ENCODE measurements around the gene NKX6-2.

Gene NKX6-2

DNA sequence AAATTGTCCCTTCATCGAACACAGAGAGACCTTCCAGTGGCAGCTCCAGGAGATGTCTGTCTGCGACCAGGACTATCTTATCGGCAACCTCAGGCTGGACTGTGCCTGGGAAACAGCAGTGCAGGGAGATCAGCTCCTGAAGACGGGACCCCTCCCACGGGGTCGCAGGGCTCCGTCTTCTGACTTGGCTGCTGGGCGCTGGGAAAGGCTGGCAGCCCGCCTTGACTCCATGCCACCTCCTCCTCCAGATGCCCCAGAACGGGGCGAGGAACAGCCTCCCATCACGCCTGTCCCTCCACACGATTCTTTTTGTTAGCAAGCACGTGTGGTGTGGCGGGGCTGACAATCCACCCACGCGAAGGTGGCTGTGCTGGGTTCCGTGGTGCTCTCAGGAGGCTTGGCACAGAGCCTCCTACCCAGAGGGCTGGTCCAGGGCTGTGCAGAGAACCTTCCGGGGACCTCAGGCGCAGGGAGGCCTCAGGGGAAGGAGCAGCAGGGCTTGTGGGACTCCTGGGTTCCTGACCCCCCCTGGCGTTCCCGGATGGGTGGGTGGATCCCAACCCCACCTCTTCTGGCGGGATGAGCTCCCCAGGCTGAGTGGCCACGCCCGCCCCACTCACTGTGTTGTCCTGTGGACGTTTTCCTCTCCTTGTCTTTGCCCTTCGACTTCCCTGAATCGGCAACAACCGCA is 47.6 kb upstream of the NKX6-2 start:
- no peak overlapping the region for H2AFZ ChIP-seq (ENCODE audit: low read depth, low read length)
- no peak overlapping the region for H3K4me3 ChIP-seq (ENCODE audit: insufficient read depth in 1 of 2, low read depth in 1 of 2, low read length in 2 of 2)
- no peaks in the 10 kb centered on the region for H3K79me1 ChIP-seq (replicated peaks; ENCODE audit: low read length, poor library complexity, severe bottlenecking)
- H3K27ac ChIP-seq (ENCODE audit: low read length, poor library complexity, severe bottlenecking), result no peak overlapping the region
- no peak overlapping the region for H3K4me2 ChIP-seq (ENCODE audit: low read length, poor library complexity, severe bottlenecking)
- peaks cover 10% of the 10 kb centered on the region for H3K4me1 ChIP-seq (ENCODE audit: control insufficient read depth, insufficient read depth, low read depth, low read length)
- no peak overlapping the region for H4K8ac ChIP-seq (ENCODE audit: low read length)
- H3K14ac ChIP-seq (ENCODE audit: low read length in 2 of 2), result no peak overlapping the region
- H3K4ac ChIP-seq (ENCODE audit: low read depth in 1 of 2, low read length in 2 of 2), result no peak overlapping the region
- no peak overlapping the region for H2BK5ac ChIP-seq (ENCODE audit: low read depth, low read length, poor library complexity, severe bottlenecking)
- H4K91ac ChIP-seq (ENCODE audit: low read length), result no peak overlapping the region
- H3K9ac ChIP-seq (ENCODE audit: low read length), result no peak overlapping the region
- no peak overlapping the region for H3K23ac ChIP-seq (ENCODE audit: low read length in 2 of 2)
- H3K36me3 ChIP-seq (ENCODE audit: control insufficient read depth in 1 of 2, insufficient read depth in 2 of 2, low read depth in 1 of 2, low read length in 2 of 2), result no peaks in the 10 kb centered on the region
- H3K9me3 ChIP-seq (ENCODE audit: control insufficient read depth, low read length), result no peaks in the 10 kb centered on the region
- no peak overlapping the region for H2BK120ac ChIP-seq (ENCODE audit: low read depth, low read length)
- H3K18ac ChIP-seq (ENCODE audit: low read depth in 1 of 2, low read length in 2 of 2), result no peak overlapping the region
- peaks cover 22 to 74% of the 10 kb centered on the region in 2 experiments for H3K27me3 ChIP-seq (ENCODE audit: control insufficient read depth in 1 of 2, insufficient read depth in 1 of 2, low read length in 2 of 2)
- H2BK15ac ChIP-seq (ENCODE audit: low read depth, poor library complexity, severe bottlenecking), result no peak overlapping the region
- DNase-seq, result no peak
- 86% methylated on average over 29 of the region's 29 CpGs for WGBS
- no peak overlapping the region for H2BK12ac ChIP-seq (ENCODE audit: low read length in 2 of 2)
- H2AK5ac ChIP-seq (ENCODE audit: low read length, severe bottlenecking), result no peak overlapping the region

DNA sequence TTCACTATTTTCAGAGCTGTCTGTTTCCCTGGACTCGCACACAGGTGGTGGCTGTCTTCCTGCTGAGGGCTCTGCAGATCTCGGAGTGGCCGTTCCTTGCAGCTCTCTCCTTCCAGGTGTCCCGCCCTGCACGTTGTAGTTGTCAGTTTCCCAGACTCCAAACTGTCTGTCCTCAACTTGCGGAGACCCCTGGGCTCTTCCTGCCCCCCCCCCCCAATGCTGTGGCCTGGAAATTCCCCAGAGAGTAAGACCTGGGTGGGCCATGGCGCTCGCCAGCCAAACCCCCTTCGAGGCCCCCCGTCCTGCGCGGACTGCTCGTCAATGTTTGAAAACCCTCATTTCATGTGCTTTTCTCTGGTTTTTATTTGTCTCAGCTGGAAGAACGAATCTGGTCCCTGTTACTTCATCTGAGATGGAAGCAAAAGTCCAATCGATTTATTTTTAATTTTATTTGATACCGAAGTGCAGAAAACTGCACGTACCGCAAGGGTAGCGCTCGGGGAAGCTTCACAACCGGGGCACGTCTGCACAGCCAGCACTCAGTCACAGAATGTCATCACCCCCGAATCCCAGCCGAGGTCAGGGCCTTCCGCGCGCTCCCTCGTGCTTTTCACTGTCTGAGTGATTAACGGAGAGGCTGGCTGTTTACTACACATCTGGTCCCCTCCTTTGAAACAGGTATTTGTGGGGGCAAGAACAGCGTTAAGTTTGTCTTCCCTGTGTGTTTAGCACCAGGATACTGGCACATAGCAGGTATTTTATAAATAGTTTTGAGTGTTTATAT is 46.4 kb upstream of the NKX6-2 start:
- Histone ChIP-seq H3K14ac (ENCODE audit: low read length in 2 of 2) (no peak overlapping the region), H3K4me2 (ENCODE audit: low read length, poor library complexity, severe bottlenecking) (no peak overlapping the region), H2AK5ac (ENCODE audit: low read length, severe bottlenecking) (no peak overlapping the region), H2AFZ (ENCODE audit: low read depth, low read length) (no peak overlapping the region), H4K8ac (ENCODE audit: low read length) (no peak overlapping the region), H2BK15ac (ENCODE audit: low read depth, poor library complexity, severe bottlenecking) (no peak overlapping the region), H3K18ac (ENCODE audit: low read depth in 1 of 2, low read length in 2 of 2) (no peak overlapping the region), H4K91ac (ENCODE audit: low read length) (no peak overlapping the region), H3K36me3 (ENCODE audit: control insufficient read depth in 1 of 2, insufficient read depth in 2 of 2, low read depth in 1 of 2, low read length in 2 of 2) (no peaks in the 10 kb centered on the region), H2BK12ac (ENCODE audit: low read length in 2 of 2) (no peak overlapping the region), H3K27me3 (ENCODE audit: control insufficient read depth in 1 of 2, insufficient read depth in 1 of 2, low read length in 2 of 2) (peaks cover 22 to 76% of the 10 kb centered on the region in 2 experiments), H3K9me3 (ENCODE audit: control insufficient read depth, low read length) (no peaks in the 10 kb centered on the region), H3K27ac (ENCODE audit: low read length, poor library complexity, severe bottlenecking) (no peak overlapping the region), H3K9ac (ENCODE audit: low read length) (no peak overlapping the region), H3K4ac (ENCODE audit: low read depth in 1 of 2, low read length in 2 of 2) (no peak overlapping the region), H3K4me1 (ENCODE audit: control insufficient read depth, insufficient read depth, low read depth, low read length) (peaks cover 6% of the 10 kb centered on the region), H3K23ac (ENCODE audit: low read length in 2 of 2) (no peak overlapping the region), H3K4me3 (ENCODE audit: insufficient read depth in 1 of 2, low read depth in 1 of 2, low read length in 2 of 2) (no peak overlapping the region), H3K79me1 (replicated peaks; ENCODE audit: low read length, poor library complexity, severe bottlenecking) (no peaks in the 10 kb centered on the region), H2BK120ac (ENCODE audit: low read depth, low read length) (no peak overlapping the region), H2BK5ac (ENCODE audit: low read depth, low read length, poor library complexity, severe bottlenecking) (no peak overlapping the region)
- WGBS, result 79% methylated on average over 30 of the region's 30 CpGs
- no peak for DNase-seq

- Histone ChIP-seq H3K9ac (ENCODE audit: low read length) (no peak overlapping the region), H3K79me1 (replicated peaks; ENCODE audit: low read length, poor library complexity, severe bottlenecking) (no peaks in the 10 kb centered on the region), H2BK120ac (ENCODE audit: low read depth, low read length) (no peak overlapping the region), H2BK5ac (ENCODE audit: low read depth, low read length, poor library complexity, severe bottlenecking) (no peak overlapping the region), H2AFZ (ENCODE audit: low read depth, low read length) (no peak overlapping the region), H2BK12ac (ENCODE audit: low read length in 2 of 2) (no peak overlapping the region), H3K18ac (ENCODE audit: low read depth in 1 of 2, low read length in 2 of 2) (no peak overlapping the region), H3K23ac (ENCODE audit: low read length in 2 of 2) (no peak overlapping the region), H3K4me3 (ENCODE audit: insufficient read depth in 1 of 2, low read depth in 1 of 2, low read length in 2 of 2) (no peak overlapping the region), H4K91ac (ENCODE audit: low read length) (no peak overlapping the region), H3K9me3 (ENCODE audit: control insufficient read depth, low read length) (no peaks in the 10 kb centered on the region), H3K4ac (ENCODE audit: low read depth in 1 of 2, low read length in 2 of 2) (no peak overlapping the region), H2AK5ac (ENCODE audit: low read length, severe bottlenecking) (no peak overlapping the region), H3K14ac (ENCODE audit: low read length in 2 of 2) (no peak overlapping the region), H3K27me3 (ENCODE audit: control insufficient read depth in 1 of 2, insufficient read depth in 1 of 2, low read length in 2 of 2) (peaks cover 21 to 59% of the 10 kb centered on the region in 2 experiments), H4K8ac (ENCODE audit: low read length) (no peak overlapping the region), H3K36me3 (ENCODE audit: control insufficient read depth in 1 of 2, insufficient read depth in 2 of 2, low read depth in 1 of 2, low read length in 2 of 2) (no peaks in the 10 kb centered on the region), H2BK15ac (ENCODE audit: low read depth, poor library complexity, severe bottlenecking) (no peak overlapping the region), H3K4me2 (ENCODE audit: low read length, poor library complexity, severe bottlenecking) (no peak overlapping the region), H3K4me1 (ENCODE audit: control insufficient read depth, insufficient read depth, low read depth, low read length) (peaks cover 4% of the 10 kb centered on the region), H3K27ac (ENCODE audit: low read length, poor library complexity, severe bottlenecking) (no peak overlapping the region)
- no peak for DNase-seq
- 94% methylated on average over 6 of the region's 8 CpGs for WGBS
These were observed 43.5 kb upstream of the NKX6-2 start for GRCh38 chr10:132829403-132829802.

DNA sequence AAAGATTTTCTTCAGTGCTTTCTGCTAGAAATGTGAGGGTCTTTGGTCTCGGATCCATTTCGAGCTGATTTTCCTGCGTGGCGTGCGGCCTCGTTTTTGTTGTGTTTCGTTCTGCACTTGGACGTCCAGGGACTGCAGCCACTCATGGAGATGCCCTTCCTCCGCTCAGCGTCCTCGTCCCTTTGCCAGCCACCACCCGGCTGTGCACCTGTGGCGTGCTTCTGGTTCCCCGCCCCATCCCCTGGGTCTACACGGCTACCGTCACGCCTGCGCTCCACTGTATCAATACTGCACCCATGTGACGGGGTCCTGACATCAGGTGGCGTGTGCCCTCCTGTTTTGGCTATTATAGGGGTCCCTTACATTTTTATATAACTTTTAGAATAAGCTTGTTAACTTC is 42.7 kb upstream of the NKX6-2 start:
- peaks cover 18 to 51% of the 10 kb centered on the region in 2 experiments for H3K27me3 ChIP-seq (ENCODE audit: control insufficient read depth in 1 of 2, insufficient read depth in 1 of 2, low read length in 2 of 2)
- H2AFZ ChIP-seq (ENCODE audit: low read depth, low read length), result no peak overlapping the region
- H2BK12ac ChIP-seq (ENCODE audit: low read length in 2 of 2), result no peak overlapping the region
- H2BK15ac ChIP-seq (ENCODE audit: low read depth, poor library complexity, severe bottlenecking), result no peak overlapping the region
- no peak overlapping the region for H4K8ac ChIP-seq (ENCODE audit: low read length)
- H3K27ac ChIP-seq (ENCODE audit: low read length, poor library complexity, severe bottlenecking), result no peak overlapping the region
- no peak overlapping the region for H3K4ac ChIP-seq (ENCODE audit: low read depth in 1 of 2, low read length in 2 of 2)
- no peak overlapping the region for H2AK5ac ChIP-seq (ENCODE audit: low read length, severe bottlenecking)
- no peak overlapping the region for H2BK120ac ChIP-seq (ENCODE audit: low read depth, low read length)
- no peak overlapping the region for H3K14ac ChIP-seq (ENCODE audit: low read length in 2 of 2)
- H3K9me3 ChIP-seq (ENCODE audit: control insufficient read depth, low read length), result no peaks in the 10 kb centered on the region
- no peak overlapping the region for H3K4me2 ChIP-seq (ENCODE audit: low read length, poor library complexity, severe bottlenecking)
- H3K23ac ChIP-seq (ENCODE audit: low read length in 2 of 2), result no peak overlapping the region
- peaks cover 4% of the 10 kb centered on the region for H3K4me1 ChIP-seq (ENCODE audit: control insufficient read depth, insufficient read depth, low read depth, low read length)
- no peak for DNase-seq
- H4K91ac ChIP-seq (ENCODE audit: low read length), result no peak overlapping the region
- no peak overlapping the region for H2BK5ac ChIP-seq (ENCODE audit: low read depth, low read length, poor library complexity, severe bottlenecking)
- no peak overlapping the region for H3K9ac ChIP-seq (ENCODE audit: low read length)
- WGBS, result 87% methylated on average over 18 of the region's 20 CpGs
- no peak overlapping the region for H3K18ac ChIP-seq (ENCODE audit: low read depth in 1 of 2, low read length in 2 of 2)
- peak overlapping the region in 1 of 2 experiments; percentile 30 for H3K4me3 ChIP-seq (ENCODE audit: insufficient read depth in 1 of 2, low read depth in 1 of 2, low read length in 2 of 2)
- no peaks in the 10 kb centered on the region for H3K36me3 ChIP-seq (ENCODE audit: control insufficient read depth in 1 of 2, insufficient read depth in 2 of 2, low read depth in 1 of 2, low read length in 2 of 2)
- H3K79me1 ChIP-seq (replicated peaks; ENCODE audit: low read length, poor library complexity, severe bottlenecking), result no peaks in the 10 kb centered on the region

Data from mesenchymal stem cell (in vitro differentiated cells and primary cell).